ENCODE measurements around the gene SFRP5. TPM values are rescaled to one million over a fixed set of nuclear protein-coding genes. Genes with fewer than 3 reads are reported as not detected.

Gene SFRP5
- total and polyA plus RNA-seq, 2 of the 4 experiments (the other 2 are of a cell fraction), result not detected

DNA sequence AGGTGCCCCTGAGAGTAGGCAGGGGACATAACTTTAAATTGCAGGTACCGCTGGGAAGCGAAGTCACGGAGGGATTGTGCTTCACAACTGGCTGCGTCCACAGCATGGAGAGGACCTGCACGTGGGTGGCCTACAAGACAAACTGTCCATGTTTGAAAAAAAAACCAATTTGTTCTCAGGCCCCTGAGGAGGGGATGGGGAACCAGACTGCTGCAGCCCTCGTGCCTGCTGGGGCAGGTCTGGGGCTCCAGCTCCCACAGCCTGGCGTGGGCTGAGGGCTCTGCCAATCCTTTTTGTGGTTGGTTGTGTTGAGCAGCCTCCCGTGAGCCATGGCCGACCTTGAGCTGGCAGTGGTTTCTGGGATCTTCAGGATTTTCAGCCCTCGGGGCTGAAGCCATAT, 9.7 kb downstream of the SFRP5 start:
- Histone ChIP-seq H2AFZ (replicated peaks; ENCODE audit: low read length, poor library complexity) (no peak overlapping the region), H3K14ac (replicated peaks; ENCODE audit: low read depth, low read length) (no peak overlapping the region), H4K20me1 (ENCODE audit: insufficient read depth, low read length) (no peaks in the 10 kb centered on the region), H2BK120ac (ENCODE audit: low read depth, low read length) (no peak overlapping the region), H2BK15ac (ENCODE audit: low read depth, low read length) (no peak overlapping the region), H2BK20ac (ENCODE audit: low read depth, low read length) (no peak overlapping the region), H3K9me1 (ENCODE audit: insufficient read depth, low read length) (no peaks in the 10 kb centered on the region), H4K5ac (ENCODE audit: low read depth, low read length) (no peak overlapping the region), H4K91ac (ENCODE audit: insufficient read depth, low read depth, low read length) (no peak overlapping the region), H3K9me3 (ENCODE audit: control insufficient read depth, insufficient read depth, low read length) (no peaks in the 10 kb centered on the region), H2AK9ac (replicated peaks; ENCODE audit: low read depth, low read length, poor library complexity) (no peak overlapping the region), H4K8ac (ENCODE audit: low read depth in 2 of 2, low read length in 2 of 2) (no peak overlapping the region), H3K27ac (ENCODE audit: insufficient read depth, low read length) (no peak overlapping the region), H3K18ac (ENCODE audit: low read depth, low read length) (no peak overlapping the region), H3K23ac (ENCODE audit: low read depth, low read length) (no peak overlapping the region), H3K4me2 (ENCODE audit: low read depth, low read length) (no peak overlapping the region), H3K4me1 (ENCODE audit: control insufficient read depth, insufficient read depth, low read length) (no peaks in the 10 kb centered on the region), H3K9ac (ENCODE audit: low read depth, low read length) (no peak overlapping the region), H3K4me3 (ENCODE audit: insufficient read depth, low read depth, low read length) (no peak overlapping the region), H3K27me3 (ENCODE audit: control insufficient read depth, insufficient read depth, low read length) (no peaks in the 10 kb centered on the region), H3K36me3 (ENCODE audit: control insufficient read depth, insufficient read depth, low read length) (peaks cover 27% of the 10 kb centered on the region), H2AK5ac (ENCODE audit: low read depth, low read length) (no peak overlapping the region), H2BK5ac (ENCODE audit: low read depth, low read length, poor library complexity, severe bottlenecking) (no peak overlapping the region), H3K56ac (ENCODE audit: extremely low read depth, insufficient read depth, low read length) (no peak overlapping the region), H3K79me1 (ENCODE audit: low read depth in 1 of 2, low read length in 2 of 2) (no peaks in the 10 kb centered on the region), H3K4ac (ENCODE audit: low read depth, low read length) (no peak overlapping the region)
- 88% methylated on average over 5 of the region's 10 CpGs; no CpG with 5 or more reads in 1 of the 2 experiments for WGBS, 2 experiments (ENCODE audit: extremely low coverage in 2 of 2, insufficient read length in 1 of 2)
- no peak for DNase-seq
- ATAC-seq (ENCODE audit: low read depth), result no peak
- dilution Hi-C loops (cut with HindIII; ENCODE audit: low sequenced_read_pairs, unreplicated experiment), result no loop called here
- in situ Hi-C loops (cut with MboI; ENCODE audit: low sequenced_read_pairs), result no loop called here
- BruUV-seq (replicated peaks), result no TSS peak
- intact Hi-C loops (cut with micrococcal nuclease), result no loop called here
- TF ChIP-seq MXI1 (IDR thresholded peaks at IDR 0.05; ENCODE audit: borderline replicate concordance, low read depth, low read length) (no peak), RAD21 (IDR thresholded peaks at IDR 0.05; ENCODE audit: low read length) (no peak), CEBPB (IDR thresholded peaks at IDR 0.05; ENCODE audit: low read depth, low read length) (no peak), FOS (IDR thresholded peaks at IDR 0.05; ENCODE audit: low read depth, low read length) (no peak), MAFK (IDR thresholded peaks at IDR 0.05; ENCODE audit: low read depth, low read length) (no peak), RCOR1 (IDR thresholded peaks at IDR 0.05; ENCODE audit: insufficient replicate concordance, low read length) (no peak), BHLHE40 (IDR thresholded peaks at IDR 0.05; ENCODE audit: low read depth, low read length) (no peak), RFX5 (IDR thresholded peaks at IDR 0.05; ENCODE audit: low read depth, low read length) (no peak), CHD1 (IDR thresholded peaks at IDR 0.05; ENCODE audit: low read depth, low read length) (no peak), MAZ (IDR thresholded peaks at IDR 0.05; ENCODE audit: borderline replicate concordance, low read depth, low read length) (no peak)
- TF ChIP-seq, protein P1, sequence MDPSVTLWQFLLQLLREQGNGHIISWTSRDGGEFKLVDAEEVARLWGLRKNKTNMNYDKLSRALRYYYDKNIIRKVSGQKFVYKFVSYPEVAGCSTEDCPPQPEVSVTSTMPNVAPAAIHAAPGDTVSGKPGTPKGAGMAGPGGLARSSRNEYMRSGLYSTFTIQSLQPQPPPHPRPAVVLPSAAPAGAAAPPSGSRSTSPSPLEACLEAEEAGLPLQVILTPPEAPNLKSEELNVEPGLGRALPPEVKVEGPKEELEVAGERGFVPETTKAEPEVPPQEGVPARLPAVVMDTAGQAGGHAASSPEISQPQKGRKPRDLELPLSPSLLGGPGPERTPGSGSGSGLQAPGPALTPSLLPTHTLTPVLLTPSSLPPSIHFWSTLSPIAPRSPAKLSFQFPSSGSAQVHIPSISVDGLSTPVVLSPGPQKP (IDR thresholded peaks at IDR 0.05; ENCODE audit: borderline replicate concordance, low read depth, low read length), result no peak
- TF ChIP-seq, protein P2, sequence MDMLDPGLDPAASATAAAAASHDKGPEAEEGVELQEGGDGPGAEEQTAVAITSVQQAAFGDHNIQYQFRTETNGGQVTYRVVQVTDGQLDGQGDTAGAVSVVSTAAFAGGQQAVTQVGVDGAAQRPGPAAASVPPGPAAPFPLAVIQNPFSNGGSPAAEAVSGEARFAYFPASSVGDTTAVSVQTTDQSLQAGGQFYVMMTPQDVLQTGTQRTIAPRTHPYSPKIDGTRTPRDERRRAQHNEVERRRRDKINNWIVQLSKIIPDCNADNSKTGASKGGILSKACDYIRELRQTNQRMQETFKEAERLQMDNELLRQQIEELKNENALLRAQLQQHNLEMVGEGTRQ (IDR thresholded peaks at IDR 0.05; ENCODE audit: low read depth, low read length), result no peak
- TF ChIP-seq, protein P3, sequence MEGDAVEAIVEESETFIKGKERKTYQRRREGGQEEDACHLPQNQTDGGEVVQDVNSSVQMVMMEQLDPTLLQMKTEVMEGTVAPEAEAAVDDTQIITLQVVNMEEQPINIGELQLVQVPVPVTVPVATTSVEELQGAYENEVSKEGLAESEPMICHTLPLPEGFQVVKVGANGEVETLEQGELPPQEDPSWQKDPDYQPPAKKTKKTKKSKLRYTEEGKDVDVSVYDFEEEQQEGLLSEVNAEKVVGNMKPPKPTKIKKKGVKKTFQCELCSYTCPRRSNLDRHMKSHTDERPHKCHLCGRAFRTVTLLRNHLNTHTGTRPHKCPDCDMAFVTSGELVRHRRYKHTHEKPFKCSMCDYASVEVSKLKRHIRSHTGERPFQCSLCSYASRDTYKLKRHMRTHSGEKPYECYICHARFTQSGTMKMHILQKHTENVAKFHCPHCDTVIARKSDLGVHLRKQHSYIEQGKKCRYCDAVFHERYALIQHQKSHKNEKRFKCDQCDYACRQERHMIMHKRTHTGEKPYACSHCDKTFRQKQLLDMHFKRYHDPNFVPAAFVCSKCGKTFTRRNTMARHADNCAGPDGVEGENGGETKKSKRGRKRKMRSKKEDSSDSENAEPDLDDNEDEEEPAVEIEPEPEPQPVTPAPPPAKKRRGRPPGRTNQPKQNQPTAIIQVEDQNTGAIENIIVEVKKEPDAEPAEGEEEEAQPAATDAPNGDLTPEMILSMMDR (conservative IDR thresholded peaks at IDR 0.05; ENCODE audit: low read depth, low read length), result no peak
- POLR2A ChIA-PET (ENCODE audit: unreplicated experiment), result no interaction called here
- CTCF ChIA-PET, result interaction anchor here (1.1 kb wide), 1 partner anchor 107 kb away, joined by 3 read pairs; no protein-coding TSS in a partner anchor

Measured in IMR-90 (cell line).